HT-29 (cell line): ENCODE data around the gene CHMP1A. TPM values are rescaled to one million over a fixed set of nuclear protein-coding genes. Genes with fewer than 3 reads are reported as not detected.
"Not testable (repeated sequence)": the region's sequence is repeated elsewhere in the genome, so short reads cannot be mapped to it uniquely, and the experiment has no call there.

Source experiments
- DNase-seq: peaks from one replicate; pipeline ENCODE4 v3.0.0-alpha.2; 2015; ENCODE audit warnings: low spot score
- total RNA-seq: library from RNA; depleted of rRNA; stranded (reverse); fragments of >200 nt; shearing (Covaris generic); gene quantifications from 2 replicates; pipeline ENCODE4 v1.2.3, GENCODE V29; 2014

CHMP1A gene
- total RNA-seq, 1 experiment from 2014 or later: 243 TPM

DNA sequence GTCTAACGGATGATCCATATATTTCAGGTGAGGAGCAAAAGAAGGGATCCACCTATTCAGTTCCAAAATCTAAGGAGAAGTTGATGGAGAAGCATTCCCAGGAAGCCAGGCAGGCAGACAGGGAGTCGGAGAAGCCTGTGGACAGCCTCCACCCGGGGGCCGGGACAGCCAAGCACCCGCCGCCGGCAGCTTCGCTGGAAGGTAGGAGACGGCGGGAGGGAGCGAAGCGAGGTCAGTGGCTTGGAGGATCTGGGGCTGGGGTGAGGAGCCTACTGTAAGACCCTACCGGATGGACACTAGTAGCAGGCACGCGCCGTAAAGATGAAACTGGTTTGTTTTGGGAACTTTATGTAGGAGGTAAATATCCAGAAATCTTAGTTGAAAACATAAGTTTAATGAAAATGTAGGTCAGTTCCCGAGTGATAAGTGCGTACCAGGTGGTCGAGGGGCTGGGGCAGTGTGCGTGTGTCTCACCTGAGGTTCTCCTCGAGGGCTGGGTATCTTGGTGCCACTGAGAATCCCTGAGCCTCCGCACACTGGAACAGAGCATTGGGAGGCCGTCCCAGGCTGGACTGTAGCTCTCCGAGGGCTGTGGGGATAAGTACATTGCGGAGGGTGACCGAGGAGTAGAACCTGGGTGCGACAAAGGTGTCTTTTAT, 842 bp upstream of the CHMP1A start:
- DNase-seq: peak; percentile 29

DNA sequence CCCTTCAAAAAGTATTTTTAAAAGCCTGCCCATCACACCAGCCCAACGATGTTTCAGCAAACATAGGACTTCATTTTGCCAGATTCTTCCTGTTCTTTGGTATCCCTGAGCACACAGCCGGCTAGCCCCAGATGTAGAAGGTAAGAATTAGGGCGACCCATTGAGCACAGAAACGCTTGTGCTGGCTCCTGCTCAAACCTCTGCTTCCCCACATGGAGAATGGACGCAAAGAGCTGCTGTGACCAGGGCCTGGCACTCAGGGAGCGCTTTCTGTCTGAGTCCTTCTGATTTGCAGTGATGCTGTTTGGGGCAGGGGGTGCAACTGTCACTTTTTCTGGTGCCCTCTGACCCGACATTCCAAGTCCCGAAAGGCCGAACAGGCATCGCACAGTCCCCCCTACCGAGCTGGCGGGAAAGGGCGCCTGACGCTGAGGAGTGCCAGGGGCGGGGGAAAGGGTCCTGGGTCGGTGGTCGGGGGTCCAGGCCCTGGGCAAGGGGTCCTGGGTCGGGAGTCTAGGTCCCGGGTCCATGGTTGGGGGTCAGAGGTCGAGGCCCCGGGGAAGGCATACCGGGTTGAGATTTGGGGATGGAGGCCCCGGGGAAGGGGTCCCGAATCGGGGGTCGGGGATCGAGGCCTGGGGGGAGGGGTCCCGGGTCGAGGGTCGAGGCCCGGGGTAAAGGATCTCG, 930 bp downstream of the CHMP1A start:
- DNase-seq: no peak

DNA sequence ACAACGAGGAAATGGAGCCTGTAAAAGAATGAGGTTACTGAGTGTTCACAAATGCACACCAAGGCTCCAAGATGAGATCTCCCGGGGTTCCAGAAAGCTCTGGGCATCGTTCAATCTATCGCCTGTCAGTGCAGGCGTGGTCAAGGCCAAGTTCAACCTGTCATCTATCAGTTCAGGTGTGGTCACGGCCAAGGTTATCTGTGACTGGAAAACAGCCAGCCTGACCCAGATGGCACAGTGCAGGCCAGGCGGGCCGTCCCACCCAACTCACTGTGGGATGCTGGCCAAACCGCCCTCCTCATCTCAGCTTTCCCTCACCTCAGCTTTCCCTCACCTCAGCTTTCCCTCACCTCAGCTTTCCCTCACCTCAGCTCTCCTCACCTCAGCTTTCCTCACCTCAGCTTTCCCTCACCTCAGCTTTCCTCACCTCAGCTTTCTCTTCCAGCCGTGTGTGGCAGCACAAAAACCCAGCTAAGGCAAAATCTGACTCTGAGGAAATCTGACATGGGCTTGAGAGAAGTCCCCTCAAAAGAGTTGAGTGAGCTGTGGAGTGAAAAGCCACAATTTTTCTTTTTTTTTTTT, 2.4 kb downstream of the CHMP1A start:
- DNase-seq: no peak

DNA sequence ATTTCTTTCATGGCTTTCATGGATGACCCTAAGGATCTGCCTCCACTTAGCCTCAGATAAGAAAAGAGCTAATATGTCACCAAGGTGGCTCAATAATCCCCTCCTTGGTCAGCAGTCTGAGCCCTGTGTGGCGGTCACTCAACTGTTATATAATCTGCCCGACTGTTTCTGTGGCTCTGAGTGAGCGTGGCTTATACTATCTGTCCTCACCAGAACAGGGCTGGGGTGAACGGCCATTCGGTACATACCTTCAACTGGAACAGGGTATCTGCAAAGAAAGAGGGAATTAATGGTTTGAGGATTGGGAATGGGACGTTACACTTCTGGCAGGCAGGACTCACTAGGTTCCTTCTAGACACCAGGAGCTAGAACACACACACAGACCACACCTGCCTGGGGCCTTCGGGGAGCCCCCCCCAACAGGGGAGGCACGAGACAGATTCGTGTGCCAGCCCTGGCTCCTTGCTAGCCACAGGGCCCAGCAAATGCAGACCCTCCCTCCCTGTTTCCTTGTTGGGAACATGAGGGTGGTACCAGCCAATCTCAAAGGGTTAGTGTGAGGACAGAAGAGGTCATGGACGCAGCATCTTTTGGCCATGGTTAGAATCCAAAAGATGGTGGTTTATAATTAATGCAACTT, 3.7 kb downstream of the CHMP1A start:
- no peak for DNase-seq

DNA sequence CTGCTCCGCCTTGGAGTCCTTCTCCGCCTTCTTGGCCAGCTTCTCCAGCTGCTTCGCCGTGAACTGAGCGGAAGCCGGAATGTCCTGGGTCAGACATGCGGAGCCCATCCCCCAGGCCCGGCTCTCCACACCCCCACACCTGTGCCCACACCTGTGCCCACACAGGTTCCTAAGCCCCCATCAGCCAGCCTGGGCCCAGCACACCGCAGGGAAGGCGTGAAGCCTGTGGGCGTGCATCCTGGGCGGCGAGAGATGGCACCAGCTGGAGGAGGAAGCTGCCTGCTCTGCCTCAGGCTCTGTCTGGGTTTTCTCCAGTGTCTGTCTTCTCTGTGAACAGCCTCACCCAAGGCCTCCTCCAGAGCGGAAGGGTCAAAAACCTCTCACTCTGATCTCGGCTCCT, 5.9 kb downstream of the CHMP1A start:
- DNase-seq: no peak

DNA sequence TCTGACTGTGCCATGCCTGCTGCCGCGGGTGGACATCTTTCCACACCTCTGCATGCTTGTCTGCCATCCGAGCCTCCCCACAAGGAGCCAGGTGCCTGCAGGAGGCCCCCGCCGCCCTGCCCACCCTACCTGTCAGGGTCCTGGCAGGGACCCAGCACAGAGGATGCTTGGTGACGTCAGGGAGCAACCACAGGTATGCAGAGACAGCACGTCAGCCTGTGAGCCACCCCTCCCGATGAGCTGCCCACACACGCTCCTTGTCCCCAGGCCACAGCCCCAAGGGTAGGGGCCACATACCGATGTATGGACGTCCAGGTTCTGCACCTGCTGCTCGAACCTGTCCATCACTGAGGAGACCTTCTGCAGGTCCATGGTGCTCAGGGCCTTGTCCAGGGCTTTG, 10.6 kb downstream of the CHMP1A start:
- DNase-seq: no peak

DNA sequence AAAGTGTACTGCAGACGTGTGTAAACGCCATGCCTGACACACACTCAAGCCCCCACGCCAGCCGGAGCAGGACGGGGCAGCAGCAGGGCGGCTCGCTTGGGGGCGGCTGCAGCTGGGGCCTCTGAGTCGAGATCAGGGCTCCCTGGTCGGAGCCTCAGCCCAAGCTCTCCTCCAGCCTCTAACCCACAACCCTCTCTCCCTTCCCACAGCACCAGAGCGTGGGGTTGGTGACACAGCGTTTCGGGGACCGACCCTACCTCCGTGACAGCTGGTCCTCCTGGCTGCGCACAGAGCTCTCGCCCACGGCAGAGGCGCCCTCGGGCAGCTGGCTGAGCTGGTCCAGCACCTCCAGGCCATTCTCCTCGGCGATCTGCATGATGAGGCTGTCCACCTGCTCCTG, 11.2 kb downstream of the CHMP1A start:
- no peak for DNase-seq

DNA sequence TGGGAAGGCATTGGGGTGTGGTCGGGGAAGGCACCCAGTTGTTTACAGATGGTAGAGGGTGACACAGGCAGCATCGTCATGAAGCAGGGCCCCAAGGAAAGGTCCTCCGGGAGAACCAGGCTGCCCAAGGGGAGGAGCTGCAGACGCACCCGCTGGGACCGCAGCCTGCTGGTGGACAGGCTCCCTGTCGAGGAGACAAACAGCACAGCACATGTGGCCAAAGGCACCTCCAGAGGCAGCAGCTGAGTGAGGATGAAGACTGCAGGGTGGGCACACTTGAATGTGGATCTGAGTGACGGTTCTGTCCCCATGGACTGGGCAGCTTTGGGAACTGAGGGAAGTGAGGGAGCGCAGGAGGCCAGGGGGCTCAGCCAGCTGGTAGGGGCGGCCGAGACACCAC, 12.4 kb downstream of the CHMP1A start:
- DNase-seq: no peak

DNA sequence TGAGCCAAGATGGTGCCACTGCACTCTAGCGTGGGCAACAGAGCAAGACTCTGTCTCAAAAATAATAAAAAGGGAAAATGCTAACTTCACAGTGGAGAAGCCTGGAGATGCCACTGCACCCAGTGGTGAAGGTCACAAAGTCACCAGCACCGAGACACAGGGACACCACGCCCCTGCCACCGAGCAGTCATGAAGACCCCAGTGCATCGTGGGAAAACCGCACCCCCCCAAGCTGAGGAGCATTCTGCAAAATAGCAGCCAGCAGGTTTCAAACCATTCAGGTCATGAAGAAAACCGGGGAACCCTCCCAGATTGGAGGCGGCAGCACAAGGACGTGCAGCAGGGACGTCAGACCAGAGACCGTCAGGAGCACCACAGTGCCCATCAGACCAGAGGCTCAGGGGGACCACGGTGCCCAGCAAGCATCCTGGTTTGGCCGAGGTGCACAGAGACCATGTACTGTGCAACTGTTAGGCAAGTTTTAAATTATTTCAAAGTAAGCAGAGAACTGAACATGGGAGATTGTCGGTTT, 13.7 kb downstream of the CHMP1A start:
- no peak for DNase-seq

DNA sequence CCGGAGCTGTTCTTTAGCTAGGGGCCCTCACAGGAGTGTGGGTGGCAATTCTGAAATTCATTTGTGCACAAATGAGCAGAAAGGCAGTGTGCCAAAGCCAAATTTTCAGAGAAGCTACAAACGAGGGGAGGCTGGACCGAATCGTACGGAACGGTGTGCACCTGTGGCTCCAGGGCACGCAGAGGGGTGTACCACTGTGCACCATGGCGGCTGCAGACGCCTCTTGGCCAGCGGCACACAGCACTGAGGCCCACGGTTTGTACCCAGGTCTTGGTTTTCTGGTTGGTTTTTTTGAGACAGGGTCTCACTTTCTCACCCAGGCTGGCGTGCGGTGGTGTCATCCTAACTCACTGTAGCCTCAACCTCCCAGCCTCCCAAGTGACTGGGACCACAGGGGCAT, 14.9 kb downstream of the CHMP1A start:
- no peak for DNase-seq

DNA sequence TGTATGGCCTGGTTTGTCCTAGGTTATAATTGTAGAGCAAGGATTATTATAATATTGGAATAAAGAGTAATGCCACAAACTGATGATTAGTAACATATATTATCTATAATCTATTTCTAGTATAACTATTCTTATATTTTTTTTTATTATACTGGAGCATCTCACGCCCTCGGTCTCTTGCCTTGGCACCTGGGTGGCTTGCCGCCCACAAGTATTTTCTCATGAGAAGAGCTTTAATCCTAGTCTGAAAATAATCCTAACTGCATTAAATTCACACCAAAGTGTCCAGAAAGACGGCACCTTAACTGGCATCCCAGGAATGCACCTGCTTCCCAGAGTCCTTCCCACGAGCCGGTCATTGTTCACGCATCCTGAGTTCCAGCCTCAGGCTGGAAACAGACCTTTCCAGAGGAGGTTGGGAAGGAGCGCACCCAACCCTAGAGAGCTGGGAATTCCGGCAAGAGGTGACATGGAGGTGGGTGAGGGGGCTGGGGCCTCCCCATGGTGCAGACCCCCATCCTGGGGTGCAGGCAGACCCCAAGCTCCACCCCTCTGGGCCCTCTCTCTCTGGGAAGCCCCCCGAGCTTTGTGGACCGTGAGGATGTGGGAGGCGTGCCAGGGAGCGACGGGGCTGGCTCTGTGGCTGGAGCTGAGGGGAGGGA, 15.9 kb downstream of the CHMP1A start:
- DNase-seq: no peak

DNA sequence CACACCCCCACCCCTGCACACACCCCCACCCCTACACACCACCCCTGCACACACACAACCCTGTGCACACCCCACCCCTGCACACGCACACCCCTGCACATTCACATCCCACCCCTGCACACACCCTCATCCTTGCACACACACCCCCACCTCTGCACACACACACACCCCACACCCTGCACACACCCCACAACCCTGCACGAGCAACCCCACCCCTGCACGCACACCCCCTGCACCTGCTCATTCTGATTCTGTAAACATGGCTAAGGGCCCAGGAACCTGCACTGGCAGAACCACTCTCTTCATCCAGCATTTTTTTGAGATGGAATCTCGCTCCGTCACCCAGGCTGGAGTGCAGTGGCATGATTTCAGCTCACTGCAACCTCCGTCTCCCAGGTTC, 18.1 kb downstream of the CHMP1A start:
- DNase-seq: no peak

DNA sequence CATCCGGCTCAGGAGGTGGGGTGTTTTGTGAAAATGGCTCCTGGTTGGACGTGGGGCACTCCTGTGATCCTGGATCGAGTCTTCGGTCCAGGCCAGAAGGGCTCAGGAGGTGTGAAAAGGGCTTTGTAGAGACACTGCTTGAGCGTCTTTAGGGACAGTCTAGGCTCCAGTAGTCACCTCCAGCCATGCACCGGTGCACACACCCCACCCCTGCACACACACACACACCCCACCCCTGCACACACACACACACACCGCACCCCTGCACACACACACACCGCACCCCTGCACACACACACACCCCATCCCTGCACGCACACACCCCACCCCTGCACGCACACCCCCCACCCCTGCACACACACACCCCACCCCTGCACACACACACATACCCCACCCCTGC, 19.1 kb downstream of the CHMP1A start:
- no peak for DNase-seq

DNA sequence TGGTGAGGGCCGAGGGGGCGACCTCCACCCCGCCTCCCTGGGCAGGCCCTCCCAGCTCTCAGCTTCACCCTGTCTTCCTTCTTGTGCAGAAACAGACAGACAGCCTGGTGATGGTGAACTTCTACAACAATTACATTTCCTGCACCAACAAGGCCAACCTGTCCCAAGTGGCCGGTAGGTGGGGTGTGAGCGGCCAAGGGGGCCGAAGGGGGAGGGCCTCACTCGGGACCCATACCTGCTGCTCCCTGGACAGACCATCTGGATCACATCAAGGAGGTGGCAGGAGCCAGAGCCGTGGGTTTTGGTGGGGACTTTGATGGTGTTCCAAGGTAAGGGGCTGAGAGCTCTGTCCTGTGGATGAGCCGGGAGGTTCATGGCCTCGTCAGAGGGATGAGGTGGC, 20.1 kb downstream of the CHMP1A start:
- no peak for DNase-seq

DNA sequence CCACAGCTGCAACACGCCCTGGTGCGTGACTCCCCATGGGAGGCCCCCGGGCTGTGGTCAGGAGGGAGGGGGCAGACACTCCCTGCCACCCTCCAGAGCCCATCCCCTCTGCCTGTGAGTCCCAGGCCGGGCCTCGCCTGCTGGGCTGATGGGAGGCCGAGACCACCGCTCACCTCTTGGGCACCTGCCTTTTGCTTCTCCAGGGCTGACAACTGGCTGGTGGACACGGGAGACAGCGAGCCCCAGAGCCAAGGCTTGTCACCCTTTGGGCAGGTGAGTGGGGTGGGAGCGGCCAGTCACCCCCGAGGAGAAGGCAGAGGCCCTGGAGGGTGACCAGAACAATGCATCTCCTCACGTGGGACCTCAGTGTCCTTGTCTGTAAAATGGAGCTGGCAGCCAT, 20.8 kb downstream of the CHMP1A start:
- DNase-seq: no peak

DNA sequence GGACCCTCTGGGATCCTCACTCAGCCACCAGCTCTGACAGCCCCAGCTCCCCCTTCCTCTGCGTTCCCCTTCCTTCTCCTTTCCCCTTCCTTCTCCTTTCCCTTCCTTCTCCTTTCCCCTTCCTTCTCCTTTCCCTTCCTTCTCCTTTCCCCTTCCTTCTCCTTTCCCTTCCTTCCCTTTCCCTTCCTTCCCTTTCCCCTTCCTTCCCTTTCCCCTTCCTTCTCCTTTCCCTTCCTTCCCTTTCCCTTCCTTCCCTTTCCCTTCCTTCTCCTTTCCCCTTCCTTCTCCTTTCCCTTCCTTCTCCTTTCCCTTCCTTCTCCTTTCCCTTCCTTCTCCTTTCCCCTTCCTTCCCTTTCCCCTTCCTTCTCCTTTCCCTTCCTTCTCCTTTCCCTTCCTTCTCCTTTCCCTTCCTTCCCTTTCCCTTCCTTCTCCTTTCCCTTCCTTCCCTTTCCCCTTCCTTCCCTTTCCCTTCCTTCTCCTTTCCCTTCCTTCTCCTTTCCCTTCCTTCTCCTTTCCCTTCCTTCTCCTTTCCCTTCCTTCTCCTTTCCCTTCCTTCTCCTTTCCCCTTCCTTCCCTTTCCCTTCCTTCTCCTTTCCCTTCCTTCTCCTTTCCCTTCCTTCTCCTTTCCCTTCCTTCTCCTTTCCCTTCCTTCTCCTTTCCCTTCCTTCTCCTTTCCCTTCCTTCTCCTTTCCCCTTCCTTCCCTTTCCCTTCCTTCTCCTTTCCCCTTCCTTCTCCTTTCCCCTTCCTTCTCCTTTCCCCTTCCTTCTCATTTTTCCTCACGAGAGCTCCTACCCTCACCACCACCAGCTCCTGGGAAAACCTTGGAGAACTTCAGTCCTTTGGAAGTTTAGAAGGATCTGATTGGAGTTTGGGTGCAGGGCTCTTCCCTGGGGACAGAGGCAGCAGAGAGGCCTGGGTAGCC, 22.8 kb downstream of the CHMP1A start:
- not testable (repeated sequence) for DNase-seq

DNA sequence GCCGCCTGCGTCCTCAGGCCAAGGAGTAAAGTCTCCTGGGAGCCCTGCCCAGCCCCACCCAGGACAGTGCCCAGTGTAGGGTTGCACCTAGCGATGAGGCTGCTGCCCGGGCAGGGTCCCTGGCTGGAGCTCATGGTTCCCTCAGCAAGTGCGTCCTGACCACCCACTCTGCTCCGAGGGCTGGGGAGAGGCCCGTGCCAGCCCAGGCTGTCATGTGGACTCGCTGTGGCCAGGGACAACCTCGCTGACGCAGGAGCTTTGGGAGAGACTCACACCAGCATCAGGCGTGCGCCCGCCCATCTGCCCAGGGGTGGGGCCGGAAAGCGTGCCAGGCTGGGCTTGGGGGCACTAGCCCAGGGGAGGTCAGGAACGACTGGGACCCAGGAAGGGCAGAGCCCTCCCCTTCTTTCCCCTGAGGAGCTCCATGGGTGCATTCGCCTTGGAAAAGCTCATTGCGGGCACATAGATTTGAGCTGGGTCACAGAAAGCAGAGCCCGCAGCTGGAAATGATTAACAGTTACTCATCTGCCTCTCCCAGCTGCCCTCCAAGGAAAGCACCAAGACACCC, 24.4 kb downstream of the CHMP1A start:
- peak; percentile 49 for DNase-seq

DNA sequence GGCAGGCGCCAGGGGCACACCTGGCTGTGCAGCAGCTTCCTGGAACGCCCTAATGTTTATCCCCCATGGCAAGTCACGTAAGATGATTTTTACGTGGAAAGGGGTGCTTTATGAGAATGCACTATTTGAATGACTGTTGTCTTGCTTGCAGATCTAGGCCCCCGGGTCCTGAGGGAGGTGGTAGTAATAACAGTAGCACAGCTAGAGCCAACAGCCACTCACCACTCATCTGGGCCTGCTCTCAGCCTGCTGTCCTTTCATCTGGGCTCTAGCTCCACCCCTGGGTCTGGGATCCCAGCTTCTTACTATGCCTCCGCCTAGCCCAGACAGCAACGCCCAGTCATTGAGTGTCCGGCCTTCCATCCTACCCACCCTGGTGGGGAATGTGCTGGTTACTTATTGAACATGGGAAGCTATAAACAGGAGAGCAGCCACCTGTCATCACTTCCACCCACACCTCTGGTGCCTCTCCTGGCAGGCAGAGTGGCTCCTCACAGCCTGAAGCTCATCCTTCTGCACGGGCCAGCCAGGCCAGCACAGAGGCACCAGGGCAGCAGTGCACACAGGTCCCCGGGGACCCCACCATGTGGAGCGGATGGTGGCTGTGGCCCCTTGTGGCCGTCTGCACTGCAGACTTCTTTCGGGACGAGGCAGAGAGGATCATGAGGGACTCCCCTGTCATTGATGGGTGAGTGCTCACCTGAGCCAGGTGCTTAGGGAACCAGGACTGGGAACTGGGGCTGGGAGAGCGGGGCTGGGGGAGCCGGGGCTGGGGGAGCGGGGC, 27.5 kb downstream of the CHMP1A start:
- DNase-seq: peak; percentile 95
